Measurements from ENCODE around the gene TPI1. TPM values are rescaled to one million over a fixed set of nuclear protein-coding genes. Genes with fewer than 3 reads are reported as not detected.
"Not testable (repeated sequence)": the region's sequence is repeated elsewhere in the genome, so short reads cannot be mapped to it uniquely, and the experiment has no call there.

The TPI1 gene
- total RNA-seq, 1 donor from 2014 or later, result 1,630 TPM

DNA sequence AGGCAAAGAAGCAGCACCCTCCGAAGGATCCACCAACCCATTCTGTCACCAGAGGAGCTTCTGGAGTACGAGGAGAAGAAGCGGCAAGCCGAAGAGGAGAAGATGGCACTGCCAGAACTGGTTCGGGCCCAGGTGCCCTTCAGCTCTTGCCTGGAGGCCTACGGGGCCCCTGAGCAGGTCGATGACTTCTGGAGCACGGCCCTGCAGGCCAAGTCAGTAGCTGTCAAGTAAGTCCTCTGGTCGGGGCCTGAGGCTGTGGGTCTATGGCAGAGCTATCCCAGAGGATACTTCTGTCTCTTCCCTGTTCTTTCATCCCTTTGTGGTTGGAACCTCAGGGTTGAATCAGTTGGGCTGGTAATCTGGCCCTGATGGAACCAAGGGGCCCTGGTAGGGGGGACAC, 5.9 kb upstream of the TPI1 start:
- H3K4me1 Mint-ChIP-seq, result peaks cover 4% of the 10 kb centered on the region
- intact Hi-C loops (cut with micrococcal nuclease), result no loop called here
- no peaks in the 10 kb centered on the region for H3K9me3 Mint-ChIP-seq
- no peak overlapping the region for H3K27ac Mint-ChIP-seq
- no peak overlapping the region for H3K4me3 Mint-ChIP-seq
- peaks cover 73% of the 10 kb centered on the region for H3K36me3 Mint-ChIP-seq (ENCODE audit: low read depth)
- no peak for DNase-seq
- no peaks in the 10 kb centered on the region for H3K27me3 Mint-ChIP-seq

GRCh38 chr12:6863033-6863432, 4.3 kb upstream of the TPI1 start:
- intact Hi-C loops (cut with micrococcal nuclease), result no loop called here
- Mint-ChIP-seq H3K27me3 (no peaks in the 10 kb centered on the region), H3K4me3 (no peak overlapping the region), H3K27ac (no peak overlapping the region), H3K4me1 (peaks cover 11% of the 10 kb centered on the region), H3K36me3 (ENCODE audit: low read depth) (peaks cover 65% of the 10 kb centered on the region), H3K9me3 (no peaks in the 10 kb centered on the region)
- DNase-seq, result no peak

DNA sequence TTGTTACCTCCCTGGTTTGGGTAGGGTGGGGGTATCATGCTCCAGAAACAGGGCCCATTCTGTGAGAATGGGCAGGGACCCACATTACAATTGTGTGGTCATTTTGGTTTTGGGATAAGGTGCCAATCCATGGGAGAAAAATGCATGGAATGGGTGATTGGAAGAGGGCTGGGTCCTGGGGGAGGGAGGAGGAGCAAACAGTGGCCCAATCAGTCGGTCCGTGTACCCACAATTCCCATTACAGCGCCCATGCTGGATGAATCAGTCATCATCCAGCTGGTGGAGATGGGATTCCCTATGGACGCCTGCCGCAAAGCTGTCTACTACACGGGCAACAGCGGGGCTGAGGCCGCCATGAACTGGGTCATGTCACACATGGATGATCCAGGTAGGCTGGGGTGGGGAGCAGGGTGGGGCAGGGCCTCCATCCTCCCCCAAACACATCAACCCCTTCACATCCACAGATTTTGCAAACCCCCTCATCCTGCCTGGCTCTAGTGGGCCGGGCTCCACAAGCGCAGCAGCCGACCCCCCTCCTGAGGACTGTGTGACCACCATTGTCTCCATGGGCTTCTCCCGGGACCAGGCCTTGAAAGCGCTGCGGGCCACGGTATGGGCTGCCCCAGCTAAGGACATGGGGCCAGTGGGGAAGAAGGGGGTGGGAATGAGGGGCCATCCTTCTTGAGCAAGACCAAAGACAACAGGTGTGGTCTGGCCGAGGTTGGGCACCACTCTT, 3.6 kb upstream of the TPI1 start:
- Mint-ChIP-seq H3K36me3 (ENCODE audit: low read depth) (peaks cover 69% of the 10 kb centered on the region), H3K4me1 (peaks cover 15% of the 10 kb centered on the region)
- intact Hi-C loops (cut with micrococcal nuclease), result no loop called here

GRCh38 chr12:6865307-6865706, 2.0 kb upstream of the TPI1 start:
- H3K4me3 Mint-ChIP-seq; H3K27ac Mint-ChIP-seq; H3K27me3 Mint-ChIP-seq; DNase-seq; H3K9me3 Mint-ChIP-seq; intact Hi-C loops (cut with micrococcal nuclease): not testable (repeated sequence)
- Mint-ChIP-seq H3K4me1 (peaks cover 30% of the 10 kb centered on the region), H3K36me3 (ENCODE audit: low read depth) (peaks cover 70% of the 10 kb centered on the region)

More for the DNA sequence above, 3.6 kb upstream of the TPI1 start:
- no peak overlapping the region for H3K27ac Mint-ChIP-seq
- no peaks in the 10 kb centered on the region for H3K27me3 Mint-ChIP-seq
- DNase-seq, result no peak
- H3K9me3 Mint-ChIP-seq, result no peaks in the 10 kb centered on the region
- H3K4me3 Mint-ChIP-seq, result no peak overlapping the region

- H3K27me3 Mint-ChIP-seq, result no peaks in the 10 kb centered on the region
- H3K27ac Mint-ChIP-seq, result peak overlapping the region; percentile 29
- H3K9me3 Mint-ChIP-seq, result no peaks in the 10 kb centered on the region
- DNase-seq, result no peak
- peak overlapping the region; percentile 89 for H3K4me3 Mint-ChIP-seq
- peaks cover 41% of the 10 kb centered on the region for H3K4me1 Mint-ChIP-seq
- intact Hi-C loops (cut with micrococcal nuclease), result no loop called here
- H3K36me3 Mint-ChIP-seq (ENCODE audit: low read depth), result peaks cover 71% of the 10 kb centered on the region
These were observed 990 bp upstream of the TPI1 start for GRCh38 chr12:6866163-6866919.

DNA sequence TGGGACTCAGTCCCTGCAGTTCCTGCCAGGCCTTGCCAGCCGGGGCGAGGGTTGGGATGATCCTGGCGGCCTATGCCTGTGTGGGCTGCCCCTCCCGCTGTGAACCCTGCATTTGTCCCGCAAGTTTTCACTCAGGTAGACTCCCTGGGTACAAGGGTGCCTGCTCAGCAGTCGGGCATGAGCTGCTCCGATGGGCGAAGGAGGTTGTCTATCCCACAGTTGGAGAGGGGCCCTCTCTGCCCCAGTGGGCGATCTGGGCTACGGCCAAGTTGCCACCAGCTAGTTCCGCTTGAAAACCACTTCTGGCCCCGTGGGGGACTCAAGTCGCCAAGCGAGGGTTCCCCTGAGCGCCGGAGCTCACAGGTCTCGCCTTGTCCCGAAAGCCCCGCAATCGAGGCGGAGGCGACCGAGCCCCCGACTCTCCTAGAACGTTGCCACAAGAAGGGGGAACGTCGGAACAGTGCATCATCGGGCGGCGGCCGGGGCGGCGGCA, 365 bp upstream of the TPI1 start:
- Mint-ChIP-seq H3K4me1 (peaks cover 46% of the 10 kb centered on the region), H3K4me3 (peak overlapping the region; percentile 89), H3K27me3 (no peaks in the 10 kb centered on the region), H3K36me3 (ENCODE audit: low read depth) (peaks cover 75% of the 10 kb centered on the region), H3K27ac (peak overlapping the region; percentile 99), H3K9me3 (no peaks in the 10 kb centered on the region)
- intact Hi-C loops (cut with micrococcal nuclease), result loop anchor here (1.0 kb wide), 1 partner anchor 15 kb away; the partner anchor contains the start of gene USP5
- no peak for DNase-seq

DNA sequence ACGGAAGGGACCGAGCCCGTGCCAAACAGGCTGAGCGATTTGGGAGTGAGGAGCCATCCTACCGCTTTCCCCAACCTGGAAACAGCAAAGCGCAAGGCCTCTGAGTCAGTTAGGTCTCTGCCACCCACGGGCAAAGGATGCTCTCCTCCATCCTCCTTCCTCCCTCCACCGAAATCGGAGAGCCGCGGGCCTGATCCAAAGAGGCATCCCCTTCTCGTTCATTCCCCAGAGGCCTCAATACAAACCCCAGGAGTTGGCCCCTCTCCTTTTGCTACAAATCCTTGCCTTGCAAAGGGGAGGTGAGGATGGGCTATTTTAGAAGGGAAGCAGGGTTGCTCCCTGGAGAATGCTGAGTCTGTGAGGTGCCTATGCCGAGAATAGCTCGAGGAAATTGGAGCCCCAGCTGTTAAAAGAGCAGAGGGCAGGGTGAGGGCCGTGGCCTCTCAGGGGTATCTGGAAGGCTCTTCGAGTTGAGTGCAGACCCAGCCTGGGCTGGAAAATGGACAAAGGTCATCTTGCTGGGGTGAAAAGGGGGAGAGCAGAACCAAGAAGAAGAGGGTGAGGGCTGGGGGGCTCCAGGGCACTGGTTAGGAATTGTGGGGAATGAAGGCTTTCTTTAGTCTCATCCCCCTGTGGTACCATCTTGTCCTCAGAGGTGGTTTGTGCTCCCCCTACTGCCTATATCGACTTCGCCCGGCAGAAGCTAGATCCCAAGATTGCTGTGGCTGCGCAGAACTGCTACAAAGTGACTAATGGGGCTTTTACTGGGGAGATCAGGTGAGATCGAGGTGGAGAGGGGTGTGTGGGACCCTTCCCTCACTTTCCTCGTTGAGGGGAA, 1.1 kb downstream of the TPI1 start:
- H3K4me3 Mint-ChIP-seq, result peak overlapping the region; percentile 89
- intact Hi-C loops (cut with micrococcal nuclease), result loop anchor here (1.0 kb wide), 1 partner anchor 334 kb away; the partner anchor contains the start of gene GAPDH
- DNase-seq, result peak; percentile 73
- peaks cover 70% of the 10 kb centered on the region for H3K36me3 Mint-ChIP-seq (ENCODE audit: low read depth)
- H3K4me1 Mint-ChIP-seq, result peaks cover 50% of the 10 kb centered on the region
- peak overlapping the region; percentile 93 for H3K27ac Mint-ChIP-seq
- no peaks in the 10 kb centered on the region for H3K27me3 Mint-ChIP-seq
- H3K9me3 Mint-ChIP-seq, result no peaks in the 10 kb centered on the region

DNA sequence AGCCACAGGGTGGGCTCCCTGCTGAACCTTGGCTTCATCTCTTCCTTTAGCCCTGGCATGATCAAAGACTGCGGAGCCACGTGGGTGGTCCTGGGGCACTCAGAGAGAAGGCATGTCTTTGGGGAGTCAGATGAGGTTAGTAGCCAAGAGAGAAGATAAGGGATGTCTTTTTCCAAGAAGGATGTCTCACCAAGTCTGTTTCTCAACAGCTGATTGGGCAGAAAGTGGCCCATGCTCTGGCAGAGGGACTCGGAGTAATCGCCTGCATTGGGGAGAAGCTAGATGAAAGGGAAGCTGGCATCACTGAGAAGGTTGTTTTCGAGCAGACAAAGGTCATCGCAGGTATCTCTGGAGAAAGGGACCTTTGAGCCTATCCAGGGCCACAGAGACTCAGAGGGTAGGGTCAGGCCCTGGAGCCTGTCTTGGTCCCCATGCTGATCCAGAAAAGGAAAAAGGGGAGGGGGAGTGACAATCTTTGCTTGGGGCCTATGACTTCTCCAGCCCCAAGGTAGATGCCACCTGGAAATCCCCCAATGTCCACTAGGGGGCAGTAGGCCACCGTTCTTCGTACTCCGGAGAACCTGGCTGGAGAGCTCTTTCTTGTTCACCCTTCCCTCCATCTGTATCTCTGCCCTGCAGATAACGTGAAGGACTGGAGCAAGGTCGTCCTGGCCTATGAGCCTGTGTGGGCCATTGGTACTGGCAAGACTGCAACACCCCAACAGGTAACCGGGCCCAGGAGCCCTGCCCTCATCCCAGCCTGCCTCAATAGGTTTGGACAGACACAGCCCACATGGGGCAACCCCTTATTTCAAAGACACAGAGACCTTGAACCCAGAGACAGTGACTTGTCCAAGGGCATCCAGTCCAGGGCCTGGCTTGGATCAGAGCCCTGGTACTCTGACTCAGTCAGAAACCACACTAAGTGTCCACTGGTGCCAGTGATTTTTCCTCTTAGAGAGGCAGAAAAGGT, 2.0 kb downstream of the TPI1 start:
- H3K4me3 Mint-ChIP-seq, result peak overlapping the region; percentile 89
- H3K27me3 Mint-ChIP-seq, result no peaks in the 10 kb centered on the region
- H3K9me3 Mint-ChIP-seq, result no peaks in the 10 kb centered on the region
- intact Hi-C loops (cut with micrococcal nuclease), result loop anchor here (5.0 kb wide), 3 partner anchors 68 to 262 kb away; partner anchors contain the start of genes CHD4 and LPCAT3
- peaks cover 54% of the 10 kb centered on the region for H3K4me1 Mint-ChIP-seq
- H3K36me3 Mint-ChIP-seq (ENCODE audit: low read depth), result peaks cover 68% of the 10 kb centered on the region
- peak; percentile 96 for DNase-seq
- peak overlapping the region; percentile 93 for H3K27ac Mint-ChIP-seq

DNA sequence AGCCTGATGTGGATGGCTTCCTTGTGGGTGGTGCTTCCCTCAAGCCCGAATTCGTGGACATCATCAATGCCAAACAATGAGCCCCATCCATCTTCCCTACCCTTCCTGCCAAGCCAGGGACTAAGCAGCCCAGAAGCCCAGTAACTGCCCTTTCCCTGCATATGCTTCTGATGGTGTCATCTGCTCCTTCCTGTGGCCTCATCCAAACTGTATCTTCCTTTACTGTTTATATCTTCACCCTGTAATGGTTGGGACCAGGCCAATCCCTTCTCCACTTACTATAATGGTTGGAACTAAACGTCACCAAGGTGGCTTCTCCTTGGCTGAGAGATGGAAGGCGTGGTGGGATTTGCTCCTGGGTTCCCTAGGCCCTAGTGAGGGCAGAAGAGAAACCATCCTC, 3.0 kb downstream of the TPI1 start:
- H3K27ac Mint-ChIP-seq, result peak overlapping the region; percentile 93
- H3K27me3 Mint-ChIP-seq, DNase-seq, H3K9me3 Mint-ChIP-seq: not testable (repeated sequence)
- H3K4me1 Mint-ChIP-seq, result peaks cover 57% of the 10 kb centered on the region
- peak overlapping the region; percentile 89 for H3K4me3 Mint-ChIP-seq
- intact Hi-C loops (cut with micrococcal nuclease), result loop anchor here (5.0 kb wide), 3 partner anchors 67 to 263 kb away; partner anchors contain the start of genes CHD4 and LPCAT3
- H3K36me3 Mint-ChIP-seq (ENCODE audit: low read depth), result peaks cover 64% of the 10 kb centered on the region

- no peaks in the 10 kb centered on the region for H3K9me3 Mint-ChIP-seq
- H3K27me3 Mint-ChIP-seq, result no peaks in the 10 kb centered on the region
- peaks cover 58% of the 10 kb centered on the region for H3K4me1 Mint-ChIP-seq
- H3K4me3 Mint-ChIP-seq, result peak overlapping the region; percentile 89
- intact Hi-C loops (cut with micrococcal nuclease), result loop anchor here (5.0 kb wide), 3 partner anchors 66 to 264 kb away; partner anchors contain the start of genes CHD4 and LPCAT3
- H3K27ac Mint-ChIP-seq, result peak overlapping the region; percentile 87
- peaks cover 61% of the 10 kb centered on the region for H3K36me3 Mint-ChIP-seq (ENCODE audit: low read depth)
- DNase-seq, result peak; percentile 86
These were observed 4.0 kb downstream of the TPI1 start for GRCh38 chr12:6871052-6871957.

DNA sequence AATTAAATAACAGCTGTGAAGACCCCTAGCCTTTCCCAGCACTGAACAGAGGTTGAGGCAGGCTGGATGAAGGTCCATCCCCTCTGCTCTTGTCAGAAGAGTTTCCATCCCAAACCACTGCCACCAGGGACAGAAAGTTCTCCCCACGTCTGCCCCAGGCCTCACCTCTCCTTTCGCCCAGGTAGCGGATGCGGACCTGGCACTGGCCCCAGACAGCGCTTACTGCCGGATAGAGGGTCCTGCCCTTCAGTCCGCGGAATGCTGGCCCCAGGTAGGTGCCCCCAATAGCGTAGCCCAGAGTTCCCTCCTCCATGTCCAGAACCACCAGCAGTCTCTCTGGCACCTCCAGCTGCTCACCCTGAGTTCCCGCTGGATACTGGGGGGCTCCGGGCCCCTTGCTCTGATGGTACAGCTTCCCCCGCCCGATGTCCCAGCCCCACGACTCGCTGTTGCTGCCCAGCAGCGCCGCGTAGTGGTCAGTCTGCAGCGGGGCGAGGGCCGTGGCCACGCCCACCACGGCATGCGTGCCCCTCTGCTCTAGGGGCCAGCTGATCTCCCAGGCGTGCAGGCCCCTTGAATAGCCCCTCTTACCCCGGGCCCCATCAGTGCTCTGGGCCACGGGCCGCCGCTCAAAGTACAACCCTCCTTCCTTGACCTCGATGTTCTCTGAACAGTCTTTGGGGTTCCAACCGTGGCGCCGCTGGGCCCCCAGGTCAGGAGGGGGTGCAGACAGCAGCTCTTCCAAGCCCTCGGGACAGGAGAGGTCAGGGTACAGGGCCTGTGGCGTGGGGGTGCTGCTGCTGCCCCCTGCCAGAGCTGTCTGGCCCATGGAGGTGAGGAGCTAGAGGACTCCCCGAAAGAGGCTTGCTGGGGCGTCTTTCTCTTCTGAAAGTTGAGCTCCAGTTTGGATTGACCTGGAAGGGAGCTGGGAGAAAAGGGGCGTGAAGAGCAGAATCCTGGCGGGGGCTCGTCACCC, 5.0 kb downstream of the TPI1 start:
- Mint-ChIP-seq H3K27me3 (no peaks in the 10 kb centered on the region), H3K9me3 (no peaks in the 10 kb centered on the region), H3K4me1 (peaks cover 50% of the 10 kb centered on the region), H3K36me3 (ENCODE audit: low read depth) (peaks cover 64% of the 10 kb centered on the region), H3K4me3 (peak overlapping the region; percentile 89), H3K27ac (peak overlapping the region; percentile 87)
- intact Hi-C loops (cut with micrococcal nuclease), result loop anchor here (1.0 to 5.0 kb wide), 11 partner anchors 19 to 338 kb away; partner anchors contain the start of genes C1RL, CHD4, ENO2 and GAPDH
- peak; percentile 97 for DNase-seq
